Muscle layer of colon (tissue), 2 donors: ENCODE data around the gene CDK8.

Experiments
- H3K27ac ChIP-seq: one replicate; pipeline ENCODE4 v1.7.0; 2013; ENCODE audit warnings: low read depth, mild to moderate bottlenecking, low read length, moderate library complexity
- H3K27me3 ChIP-seq, 2 donors: one replicate each; pipeline ENCODE4 v1.7.0; 2013; ENCODE audit warnings: low read length in 2 of 2, mild to moderate bottlenecking in 2 of 2; ENCODE audit not compliant: insufficient read depth in 2 of 2, control insufficient read depth in 1 of 2
- H3K36me3 ChIP-seq: one replicate; pipeline ENCODE4 v1.7.0; 2013; ENCODE audit warnings: mild to moderate bottlenecking, low read length; ENCODE audit not compliant: insufficient read depth
- H3K4me1 ChIP-seq: one replicate; pipeline ENCODE4 v1.7.0; 2013; ENCODE audit warnings: mild to moderate bottlenecking, low read length; ENCODE audit not compliant: insufficient read depth
- H3K4me3 ChIP-seq, 2 donors: one replicate each; pipeline ENCODE4 v1.7.0; 2013; ENCODE audit warnings: low read length in 2 of 2, low read depth in 1 of 2, mild to moderate bottlenecking in 1 of 2, moderate library complexity in 1 of 2
- H3K9ac ChIP-seq: one replicate; pipeline ENCODE4 v1.7.0; 2013; ENCODE audit warnings: low read length
- H3K9me3 ChIP-seq: one replicate; pipeline ENCODE4 v1.7.0; 2013; ENCODE audit warnings: mild to moderate bottlenecking, low read length
- donor health status: abdominal sarcoma.
- donor health status: Adenocarcinoma of cecum.

The CDK8 gene

GRCh38 chr13:26344980-26345379 is 91.1 kb downstream of the CDK8 start:
- peaks cover 4% of the 10 kb centered on the region for H3K36me3 ChIP-seq
- no peak overlapping the region for H3K4me3 ChIP-seq
- no peaks in the 10 kb centered on the region for H3K27me3 ChIP-seq
- H3K27ac ChIP-seq = no peak overlapping the region
- H3K9me3 ChIP-seq = no peaks in the 10 kb centered on the region
- no peak overlapping the region for H3K9ac ChIP-seq
- no peaks in the 10 kb centered on the region for H3K4me1 ChIP-seq

- Histone ChIP-seq H3K4me3 (no peak overlapping the region), H3K9ac (no peak overlapping the region), H3K36me3 (peaks cover 5% of the 10 kb centered on the region), H3K27me3 (no peaks in the 10 kb centered on the region), H3K4me1 (no peaks in the 10 kb centered on the region), H3K27ac (no peak overlapping the region), H3K9me3 (no peaks in the 10 kb centered on the region)
Observed at GRCh38 chr13:26348966-26349365, 95.0 kb downstream of the CDK8 start.

- Histone ChIP-seq H3K4me3 (no peak overlapping the region), H3K4me1 (no peaks in the 10 kb centered on the region), H3K9ac (no peak overlapping the region), H3K27me3 (no peaks in the 10 kb centered on the region), H3K27ac (no peak overlapping the region), H3K36me3 (peaks cover 4% of the 10 kb centered on the region), H3K9me3 (no peaks in the 10 kb centered on the region)
Observed at GRCh38 chr13:26362261-26362660, 108.3 kb downstream of the CDK8 start.

GRCh38 chr13:26370553-26370952 is 116.6 kb downstream of the CDK8 start:
- H3K9me3 ChIP-seq = no peaks in the 10 kb centered on the region
- H3K9ac ChIP-seq = no peak overlapping the region
- H3K27ac ChIP-seq = no peak overlapping the region
- H3K4me3 ChIP-seq = no peak overlapping the region
- no peaks in the 10 kb centered on the region for H3K27me3 ChIP-seq
- H3K4me1 ChIP-seq = no peaks in the 10 kb centered on the region
- H3K36me3 ChIP-seq = no peaks in the 10 kb centered on the region

GRCh38 chr13:26372747-26373146 is 118.8 kb downstream of the CDK8 start:
- Histone ChIP-seq H3K9ac (no peak overlapping the region), H3K4me1 (peaks cover 6% of the 10 kb centered on the region), H3K9me3 (no peaks in the 10 kb centered on the region), H3K27ac (no peak overlapping the region), H3K27me3 (no peaks in the 10 kb centered on the region), H3K36me3 (no peaks in the 10 kb centered on the region), H3K4me3 (no peak overlapping the region)

GRCh38 chr13:26376430-26376829 is 122.5 kb downstream of the CDK8 start:
- Histone ChIP-seq H3K4me3 (no peak overlapping the region), H3K9ac (no peak overlapping the region), H3K27me3 (no peaks in the 10 kb centered on the region), H3K27ac (no peak overlapping the region), H3K4me1 (peaks cover 17% of the 10 kb centered on the region), H3K9me3 (no peaks in the 10 kb centered on the region), H3K36me3 (no peaks in the 10 kb centered on the region)

- Histone ChIP-seq H3K27me3 (no peaks in the 10 kb centered on the region), H3K36me3 (no peaks in the 10 kb centered on the region), H3K27ac (no peak overlapping the region), H3K4me3 (no peak overlapping the region), H3K9me3 (no peaks in the 10 kb centered on the region), H3K4me1 (peaks cover 17% of the 10 kb centered on the region), H3K9ac (no peak overlapping the region)
Observed at GRCh38 chr13:26377038-26377437, 123.1 kb downstream of the CDK8 start.

- H3K36me3 ChIP-seq = no peaks in the 10 kb centered on the region
- no peak overlapping the region for H3K9ac ChIP-seq
- H3K4me3 ChIP-seq = no peak overlapping the region
- H3K4me1 ChIP-seq = peaks cover 17% of the 10 kb centered on the region
- H3K27ac ChIP-seq = no peak overlapping the region
- H3K27me3 ChIP-seq = no peaks in the 10 kb centered on the region
- H3K9me3 ChIP-seq = no peaks in the 10 kb centered on the region
Observed at GRCh38 chr13:26378116-26378515, 124.2 kb downstream of the CDK8 start.

GRCh38 chr13:26379831-26380230 is 125.9 kb downstream of the CDK8 start:
- H3K9ac ChIP-seq = no peak overlapping the region
- H3K4me3 ChIP-seq = no peak overlapping the region
- no peaks in the 10 kb centered on the region for H3K36me3 ChIP-seq
- no peaks in the 10 kb centered on the region for H3K27me3 ChIP-seq
- H3K4me1 ChIP-seq = peaks cover 17% of the 10 kb centered on the region
- no peaks in the 10 kb centered on the region for H3K9me3 ChIP-seq
- no peak overlapping the region for H3K27ac ChIP-seq

GRCh38 chr13:26380930-26381329 is 127.0 kb downstream of the CDK8 start:
- Histone ChIP-seq H3K27me3 (no peaks in the 10 kb centered on the region), H3K27ac (no peak overlapping the region), H3K4me1 (peaks cover 17% of the 10 kb centered on the region), H3K4me3 (no peak overlapping the region), H3K9me3 (no peaks in the 10 kb centered on the region), H3K36me3 (peaks cover under 1% of the 10 kb centered on the region), H3K9ac (no peak overlapping the region)

- peaks cover 5% of the 10 kb centered on the region for H3K36me3 ChIP-seq
- H3K4me1 ChIP-seq = peaks cover 14% of the 10 kb centered on the region
- no peak overlapping the region for H3K9ac ChIP-seq
- H3K4me3 ChIP-seq = no peak overlapping the region
- no peaks in the 10 kb centered on the region for H3K27me3 ChIP-seq
- H3K9me3 ChIP-seq = no peaks in the 10 kb centered on the region
- H3K27ac ChIP-seq = no peak overlapping the region
Observed at GRCh38 chr13:26382366-26382765, 128.4 kb downstream of the CDK8 start.

- Histone ChIP-seq H3K36me3 (peaks cover 5% of the 10 kb centered on the region), H3K4me3 (no peak overlapping the region), H3K27me3 (no peaks in the 10 kb centered on the region), H3K9me3 (no peaks in the 10 kb centered on the region), H3K9ac (no peak overlapping the region), H3K27ac (no peak overlapping the region), H3K4me1 (peaks cover 11% of the 10 kb centered on the region)
Observed at GRCh38 chr13:26382835-26383234, 128.9 kb downstream of the CDK8 start.
